Retinal pigment epithelial cell (primary cell): Measurements from ENCODE around the gene POU2AF1.

ENCODE experiments used
- DNase-seq: peaks from one replicate; pipeline ENCODE4 v3.0.0-alpha.2; 2010; ENCODE audit warnings: low read depth
- H3K4me3 ChIP-seq: 2 replicates; pipeline ENCODE4 v1.5.1; 2011; ENCODE audit warnings: mild to moderate bottlenecking, low read length, control low read depth, moderate library complexity
- TF ChIP-seq, protein P1 (sequence below): conservative IDR thresholded peaks from 2 replicates; pipeline ENCODE4 v1.5.1; 2011; ENCODE audit warnings: low read depth, low read length, control low read depth, inconsistent platforms

POU2AF1 gene

DNA sequence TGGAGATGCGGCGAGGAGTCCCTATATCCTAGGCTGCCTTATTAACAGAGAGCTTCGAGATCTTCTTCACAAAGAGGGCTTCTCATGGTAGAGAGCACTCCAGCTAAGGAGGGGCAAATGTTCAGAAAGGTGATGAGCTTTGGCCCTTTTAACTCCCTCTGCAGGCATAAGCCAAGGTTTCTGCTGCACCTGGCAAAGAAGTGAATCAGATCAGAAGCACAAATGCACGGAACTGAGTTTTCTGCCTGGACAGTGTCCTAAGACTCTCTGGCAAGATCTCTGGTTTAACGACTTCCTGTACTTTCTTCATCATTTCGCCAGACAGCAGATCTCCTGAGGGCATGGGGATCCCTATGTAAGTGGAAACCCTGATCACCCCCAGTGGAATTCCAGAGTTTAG, 43.5 kb downstream of the POU2AF1 start:
- no peak overlapping the region for H3K4me3 ChIP-seq
- no peak for DNase-seq
- TF ChIP-seq, protein P1, sequence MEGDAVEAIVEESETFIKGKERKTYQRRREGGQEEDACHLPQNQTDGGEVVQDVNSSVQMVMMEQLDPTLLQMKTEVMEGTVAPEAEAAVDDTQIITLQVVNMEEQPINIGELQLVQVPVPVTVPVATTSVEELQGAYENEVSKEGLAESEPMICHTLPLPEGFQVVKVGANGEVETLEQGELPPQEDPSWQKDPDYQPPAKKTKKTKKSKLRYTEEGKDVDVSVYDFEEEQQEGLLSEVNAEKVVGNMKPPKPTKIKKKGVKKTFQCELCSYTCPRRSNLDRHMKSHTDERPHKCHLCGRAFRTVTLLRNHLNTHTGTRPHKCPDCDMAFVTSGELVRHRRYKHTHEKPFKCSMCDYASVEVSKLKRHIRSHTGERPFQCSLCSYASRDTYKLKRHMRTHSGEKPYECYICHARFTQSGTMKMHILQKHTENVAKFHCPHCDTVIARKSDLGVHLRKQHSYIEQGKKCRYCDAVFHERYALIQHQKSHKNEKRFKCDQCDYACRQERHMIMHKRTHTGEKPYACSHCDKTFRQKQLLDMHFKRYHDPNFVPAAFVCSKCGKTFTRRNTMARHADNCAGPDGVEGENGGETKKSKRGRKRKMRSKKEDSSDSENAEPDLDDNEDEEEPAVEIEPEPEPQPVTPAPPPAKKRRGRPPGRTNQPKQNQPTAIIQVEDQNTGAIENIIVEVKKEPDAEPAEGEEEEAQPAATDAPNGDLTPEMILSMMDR = no peak

DNA sequence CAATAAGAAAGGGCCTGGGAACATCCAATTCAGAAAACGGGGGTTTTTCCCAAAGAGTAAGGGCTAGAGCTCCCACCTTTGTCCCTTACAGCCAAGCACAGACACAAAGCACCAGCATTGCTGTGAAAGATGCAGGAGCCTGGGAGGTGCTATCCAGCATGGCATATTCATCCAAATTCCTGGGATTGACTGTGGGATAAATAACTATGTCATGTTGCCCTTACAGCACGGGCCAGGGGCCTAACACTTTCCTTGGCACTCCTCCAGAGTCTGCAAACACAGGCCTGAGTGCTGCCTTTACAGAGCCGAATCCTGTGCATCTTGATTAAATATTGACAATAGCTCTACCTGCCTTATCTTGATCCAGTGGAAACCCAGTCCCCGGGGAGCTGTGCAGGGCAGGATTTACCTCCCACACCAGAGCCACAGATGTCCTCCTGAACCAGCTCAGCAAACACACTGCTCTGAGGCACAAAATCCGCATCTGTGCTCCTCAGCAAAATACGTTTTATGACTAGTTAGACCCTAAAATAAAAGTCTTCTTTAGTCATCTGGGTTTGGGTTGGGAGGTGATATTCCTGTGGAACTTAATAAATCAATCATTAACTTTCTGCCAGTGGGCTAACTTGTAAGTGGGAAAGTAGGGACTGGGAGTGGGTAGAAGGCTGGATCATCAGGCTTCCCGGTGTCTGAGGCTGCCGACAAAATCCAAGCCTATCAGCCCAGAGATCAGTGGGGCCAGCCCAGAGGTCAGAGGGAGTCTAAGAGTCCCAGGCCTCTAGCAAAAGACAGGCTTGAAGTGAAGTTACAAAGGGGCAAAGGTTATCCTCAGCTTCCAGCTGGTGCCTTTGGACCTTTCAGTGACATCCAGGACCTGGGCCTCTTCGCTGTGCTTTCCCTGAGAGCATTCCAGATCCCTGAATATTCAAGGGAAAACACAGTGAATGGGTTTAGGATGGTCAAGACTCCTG, 44.3 kb downstream of the POU2AF1 start:
- H3K4me3 ChIP-seq = no peak overlapping the region
- no peak for DNase-seq
- TF ChIP-seq, protein P1 = no peak

DNA sequence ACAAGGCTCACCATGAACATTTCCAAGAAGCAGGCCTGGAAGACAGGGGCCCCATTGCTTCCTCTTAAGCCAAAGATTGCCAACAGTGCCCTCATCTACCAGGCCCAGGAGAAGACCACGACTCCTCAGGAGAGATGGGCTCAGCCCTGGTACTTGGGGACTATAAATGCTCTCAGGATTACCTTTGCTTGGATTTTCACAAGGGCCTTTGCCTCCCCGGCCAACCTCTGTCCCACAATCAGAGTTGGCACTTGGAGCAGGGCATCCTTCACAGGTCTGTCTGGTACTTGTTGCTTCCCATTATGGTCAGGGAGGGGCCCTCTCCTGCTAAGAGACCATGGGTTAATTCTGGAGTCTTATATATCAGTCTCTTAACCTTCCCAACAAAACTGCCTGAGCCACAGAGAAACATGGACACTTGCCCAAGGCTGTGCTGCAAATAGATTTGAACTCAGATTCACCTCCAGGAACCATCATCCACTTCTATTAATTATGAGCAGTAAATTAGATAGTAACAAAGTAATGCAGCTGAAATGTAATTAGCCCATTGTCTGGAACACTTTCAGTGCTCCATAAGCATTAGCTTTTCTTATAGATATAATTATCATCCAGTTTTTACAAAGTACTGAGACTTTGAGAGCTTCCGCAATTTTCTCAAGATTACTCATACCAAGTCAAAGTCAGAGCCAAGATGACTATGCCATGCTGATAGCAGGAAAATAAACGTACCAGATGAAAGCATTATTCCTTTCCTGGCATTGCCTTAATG, 47.2 kb downstream of the POU2AF1 start:
- TF ChIP-seq, protein P1 = no peak
- H3K4me3 ChIP-seq = no peak overlapping the region
- no peak for DNase-seq

DNA sequence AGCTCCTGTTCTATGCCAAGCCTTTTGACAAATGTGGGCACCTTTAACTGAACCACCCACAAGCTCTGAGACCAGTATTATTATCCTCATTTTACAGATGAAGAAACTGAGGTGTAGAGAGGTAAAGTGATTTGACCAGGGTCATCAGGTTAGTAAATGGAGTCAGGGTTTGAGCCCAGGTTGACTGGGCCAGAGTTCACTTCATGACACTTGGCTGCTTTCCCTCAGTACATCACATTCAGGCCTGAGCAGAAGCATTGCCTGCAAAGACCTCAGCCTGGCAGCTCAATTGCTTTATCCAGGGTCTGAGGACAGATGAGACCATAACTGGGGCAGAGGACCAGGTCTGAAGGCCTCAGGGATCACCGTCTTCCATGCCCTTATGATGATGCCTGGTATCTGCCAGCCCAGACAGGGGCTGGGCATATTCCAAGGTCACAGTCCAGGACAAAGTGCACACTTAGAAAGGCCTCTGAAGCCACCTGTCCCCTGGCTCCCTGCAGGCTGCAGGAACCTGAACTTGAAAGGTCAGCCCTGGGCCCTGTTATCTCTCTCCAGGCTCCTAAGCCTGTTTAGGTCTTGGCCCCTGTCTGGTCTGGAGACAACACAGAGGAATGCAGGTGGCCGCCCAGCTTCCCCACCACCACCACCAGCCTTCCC, 48.7 kb downstream of the POU2AF1 start:
- DNase-seq = no peak
- TF ChIP-seq, protein P1 = no peak
- H3K4me3 ChIP-seq = no peak overlapping the region

DNA sequence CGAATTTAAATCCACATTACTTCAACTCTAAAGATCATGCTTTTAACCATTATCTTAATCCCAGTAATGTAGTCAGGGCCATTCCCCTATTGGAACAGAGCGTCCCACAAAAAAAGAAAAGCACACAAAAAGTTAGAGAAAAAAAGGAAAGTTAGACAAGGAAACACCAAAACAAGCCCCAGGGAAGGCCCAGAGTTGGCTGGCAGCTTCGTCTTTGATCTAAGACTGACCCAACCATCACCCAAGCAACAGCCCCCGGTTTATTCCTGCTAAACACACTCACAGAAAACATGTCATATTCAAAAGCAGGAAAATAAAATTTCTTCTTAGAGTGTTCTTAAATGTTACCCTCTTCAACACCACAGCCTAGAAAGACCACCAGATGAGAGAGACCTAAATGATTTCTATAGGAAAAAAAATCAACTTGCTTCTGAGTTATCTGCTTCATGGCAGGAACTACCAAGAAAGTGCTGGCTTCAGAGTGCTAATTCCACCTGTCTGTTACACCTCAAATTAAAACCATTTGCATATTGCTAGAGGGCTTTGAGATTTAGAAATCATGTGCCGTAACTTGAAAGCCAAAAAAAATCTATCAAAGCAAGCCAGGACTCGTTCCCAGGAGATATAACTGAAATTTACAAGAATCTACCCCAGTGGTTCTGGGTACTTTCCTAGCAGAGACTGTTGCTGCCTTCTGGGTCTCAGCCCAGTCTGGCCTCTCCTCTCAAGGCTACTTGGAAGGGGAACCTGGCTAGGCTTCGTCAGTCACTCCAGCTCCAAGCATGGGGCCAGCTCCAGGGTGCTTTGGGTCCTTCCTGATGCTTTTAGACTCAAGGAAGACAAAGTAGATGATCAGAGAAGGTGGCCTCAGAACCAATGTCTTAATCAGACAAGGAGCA, 49.5 kb downstream of the POU2AF1 start:
- no peak overlapping the region for H3K4me3 ChIP-seq
- DNase-seq = no peak
- TF ChIP-seq, protein P1 = no peak

DNA sequence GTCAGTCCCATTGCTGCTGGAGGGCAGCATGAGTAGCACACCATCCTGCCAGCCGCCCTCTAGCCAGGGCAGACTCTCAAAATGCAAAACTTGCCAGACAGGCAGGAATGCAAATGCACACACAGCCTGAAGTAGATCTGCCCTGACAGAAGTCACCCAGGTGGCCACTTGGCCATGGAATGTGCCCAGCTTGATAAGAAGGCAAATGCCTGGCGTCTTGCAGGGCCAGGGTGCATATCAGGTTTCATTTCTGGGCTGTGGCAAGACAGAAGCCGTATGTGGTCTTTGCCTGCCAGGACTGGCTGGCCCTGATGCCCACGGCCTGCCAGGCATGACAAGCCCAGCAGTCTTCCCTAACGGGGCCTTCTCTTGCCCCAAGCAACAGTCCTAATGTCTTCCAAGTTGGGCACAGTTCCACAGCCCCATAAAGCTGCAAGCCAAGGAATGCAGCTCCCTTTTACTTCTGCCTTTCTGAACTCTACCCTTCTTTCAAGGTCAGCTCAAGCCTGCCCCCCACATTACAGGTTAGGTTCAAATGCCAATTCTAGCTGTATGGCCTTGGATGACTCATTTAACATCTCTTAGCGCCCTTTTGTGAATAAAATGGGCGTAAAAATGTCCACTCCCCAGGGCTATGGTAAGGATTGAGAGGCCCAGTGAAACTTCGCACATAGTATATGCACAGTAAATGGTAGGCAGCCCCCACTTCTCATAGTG, 51.0 kb downstream of the POU2AF1 start:
- H3K4me3 ChIP-seq = no peak overlapping the region
- no peak for DNase-seq
- TF ChIP-seq, protein P1 = no peak
